Measurements from ENCODE around the gene PILRA. TPM values are rescaled to one million over a fixed set of nuclear protein-coding genes. Genes with fewer than 3 reads are reported as not detected.
A peak's percentile ranks its signal among the peaks of the same experiment; 100 is the strongest.

PILRA gene
- total and polyA plus RNA-seq, 2 experiments from 2014 or later, result 0.38 to 5.3 TPM

- Histone ChIP-seq H3K9me2 (ENCODE audit: insufficient read depth) (no peaks in the 10 kb centered on the region), H3K4me1 (ENCODE audit: insufficient read depth) (peaks cover 28% of the 10 kb centered on the region; the same call in 1 of the 2 replicates), H3K27me3 (ENCODE audit: insufficient read depth) (no peaks in the 10 kb centered on the region), H3F3A (replicated peaks; ENCODE audit: low read depth) (peaks cover 39% of the 10 kb centered on the region), H3K36me3 (ENCODE audit: insufficient read depth) (peaks cover 9% of the 10 kb centered on the region; the same call in 1 of the 2 replicates), H4K20me1 (replicated peaks; ENCODE audit: insufficient read depth) (peaks cover 3% of the 10 kb centered on the region; the same call in 1 of the 2 replicates), H3K4me3 (peak overlapping the region; percentile 70), H2AFZ (no peak overlapping the region), H3K27ac (ENCODE audit: low read depth) (peak overlapping the region; percentile 83), H3K79me2 (replicated peaks; ENCODE audit: insufficient read depth) (peaks cover 39% of the 10 kb centered on the region), H3K4me2 (peak overlapping the region; percentile 98)
- TF ChIP-seq EZH2 (IDR thresholded peaks at IDR 0.05; ENCODE audit: low read depth, unreplicated experiment) (no peak), POLR2AphosphoS5 (IDR thresholded peaks at IDR 0.05; ENCODE audit: low read depth) (peak; percentile 75)
- Mint-ChIP-seq H3K4me1 (peaks cover 45% of the 10 kb centered on the region), H3K27ac (peak overlapping the region; percentile 96), H3K4me3 (peak overlapping the region; percentile 88), H3K36me3 (ENCODE audit: low read depth) (peaks cover 47% of the 10 kb centered on the region), H3K9me3 (no peaks in the 10 kb centered on the region; the same call in 2 of the 3 replicates), H3K27me3 (ENCODE audit: insufficient read depth, low read depth, poor library complexity) (peaks cover 19% of the 10 kb centered on the region)
- peak; percentile 43 for ATAC-seq
- DNase-seq (ENCODE audit: low spot score), result peak; percentile 64
These were observed 62.4 kb downstream of the PILRA start for GRCh38 chr7:100435401-100436304.

- peak overlapping the region; percentile 34; the same call in 1 of the 2 replicates for H3K27ac ChIP-seq (ENCODE audit: low read depth)
- peaks cover 21% of the 10 kb centered on the region for H3K79me2 ChIP-seq (replicated peaks; ENCODE audit: insufficient read depth)
- Mint-ChIP-seq H3K4me3 (peak overlapping the region; percentile 88), H3K36me3 (ENCODE audit: low read depth) (peaks cover 30% of the 10 kb centered on the region), H3K27me3 (ENCODE audit: insufficient read depth, low read depth, poor library complexity) (peaks cover 20% of the 10 kb centered on the region), H3K27ac (peak overlapping the region; percentile 44; the same call in 1 of the 2 replicates), H3K9me3 (no peaks in the 10 kb centered on the region; the same call in 2 of the 3 replicates), H3K4me1 (peaks cover 27% of the 10 kb centered on the region)
- peaks cover 9% of the 10 kb centered on the region; the same call in 1 of the 2 replicates for H3K36me3 ChIP-seq (ENCODE audit: insufficient read depth)
- peaks cover 3% of the 10 kb centered on the region; the same call in 1 of the 2 replicates for H4K20me1 ChIP-seq (replicated peaks; ENCODE audit: insufficient read depth)
- ATAC-seq (no peak), DNase-seq (ENCODE audit: low spot score) (no peak)
- H3K9me2 ChIP-seq (ENCODE audit: insufficient read depth), result no peaks in the 10 kb centered on the region
- H3K4me3 ChIP-seq, result peak overlapping the region; percentile 44
- no peaks in the 10 kb centered on the region for H3K27me3 ChIP-seq (ENCODE audit: insufficient read depth)
- H3K4me2 ChIP-seq, result peak overlapping the region; percentile 68
- peaks cover 32% of the 10 kb centered on the region for H3F3A ChIP-seq (replicated peaks; ENCODE audit: low read depth)
- no peak overlapping the region for H2AFZ ChIP-seq
- TF ChIP-seq CREB1 (CRISPR knock-in tag; IDR thresholded peaks at IDR 0.05; ENCODE audit: low read depth) (no peak), ZNF331 (CRISPR knock-in tag; IDR thresholded peaks at IDR 0.05; ENCODE audit: low read depth) (no peak), POLR2AphosphoS5 (IDR thresholded peaks at IDR 0.05; ENCODE audit: low read depth) (no peak), JUNB (IDR thresholded peaks at IDR 0.05; ENCODE audit: unreplicated experiment) (no peak)
- H3K4me1 ChIP-seq (ENCODE audit: insufficient read depth), result peaks cover 10% of the 10 kb centered on the region; the same call in 1 of the 2 replicates
These were observed 64.1 kb downstream of the PILRA start for GRCh38 chr7:100437150-100438100.

- Histone ChIP-seq H3K9me2 (ENCODE audit: insufficient read depth) (no peaks in the 10 kb centered on the region), H3F3A (replicated peaks; ENCODE audit: low read depth) (peaks cover 24% of the 10 kb centered on the region), H3K4me1 (ENCODE audit: insufficient read depth) (peaks cover 8% of the 10 kb centered on the region; the same call in 1 of the 2 replicates), H4K20me1 (replicated peaks; ENCODE audit: insufficient read depth) (0 out of 2 replicates have a peak, but pooled peaks cover 3% of the 10 kb centered on the region), H3K79me2 (replicated peaks; ENCODE audit: insufficient read depth) (peaks cover 15% of the 10 kb centered on the region), H3K36me3 (ENCODE audit: insufficient read depth) (peaks cover 9% of the 10 kb centered on the region; the same call in 1 of the 2 replicates), H3K4me3 (no peak overlapping the region), H3K4me2 (no peak overlapping the region), H3K27me3 (ENCODE audit: insufficient read depth) (no peaks in the 10 kb centered on the region), H2AFZ (no peak overlapping the region), H3K27ac (ENCODE audit: low read depth) (no peak overlapping the region)
- Mint-ChIP-seq H3K4me1 (peaks cover 20% of the 10 kb centered on the region), H3K36me3 (ENCODE audit: low read depth) (peaks cover 23% of the 10 kb centered on the region), H3K27ac (no peak overlapping the region), H3K27me3 (ENCODE audit: insufficient read depth, low read depth, poor library complexity) (peaks cover 23% of the 10 kb centered on the region), H3K4me3 (no peak overlapping the region; the same call in 2 of the 3 replicates), H3K9me3 (no peaks in the 10 kb centered on the region; the same call in 2 of the 3 replicates)
- ATAC-seq (no peak), DNase-seq (ENCODE audit: low spot score) (no peak)
- TF ChIP-seq CTCF (conservative IDR thresholded peaks at IDR 0.05; ENCODE audit: low read depth in 2 of 2), result no peak
- TF ChIP-seq NANOG (IDR thresholded peaks at IDR 0.05; ENCODE audit: borderline replicate concordance), result no peak
- TF ChIP-seq JUNB (IDR thresholded peaks at IDR 0.05; ENCODE audit: unreplicated experiment), result no peak
These were observed 64.9 kb downstream of the PILRA start for GRCh38 chr7:100438172-100438571.
